ENCODE data around the gene RTN4R.
A peak's percentile ranks its signal among the peaks of the same experiment; 100 is the strongest.
"Not testable (repeated sequence)": the region's sequence is repeated elsewhere in the genome, so short reads cannot be mapped to it uniquely, and the experiment has no call there.

Gene RTN4R

DNA sequence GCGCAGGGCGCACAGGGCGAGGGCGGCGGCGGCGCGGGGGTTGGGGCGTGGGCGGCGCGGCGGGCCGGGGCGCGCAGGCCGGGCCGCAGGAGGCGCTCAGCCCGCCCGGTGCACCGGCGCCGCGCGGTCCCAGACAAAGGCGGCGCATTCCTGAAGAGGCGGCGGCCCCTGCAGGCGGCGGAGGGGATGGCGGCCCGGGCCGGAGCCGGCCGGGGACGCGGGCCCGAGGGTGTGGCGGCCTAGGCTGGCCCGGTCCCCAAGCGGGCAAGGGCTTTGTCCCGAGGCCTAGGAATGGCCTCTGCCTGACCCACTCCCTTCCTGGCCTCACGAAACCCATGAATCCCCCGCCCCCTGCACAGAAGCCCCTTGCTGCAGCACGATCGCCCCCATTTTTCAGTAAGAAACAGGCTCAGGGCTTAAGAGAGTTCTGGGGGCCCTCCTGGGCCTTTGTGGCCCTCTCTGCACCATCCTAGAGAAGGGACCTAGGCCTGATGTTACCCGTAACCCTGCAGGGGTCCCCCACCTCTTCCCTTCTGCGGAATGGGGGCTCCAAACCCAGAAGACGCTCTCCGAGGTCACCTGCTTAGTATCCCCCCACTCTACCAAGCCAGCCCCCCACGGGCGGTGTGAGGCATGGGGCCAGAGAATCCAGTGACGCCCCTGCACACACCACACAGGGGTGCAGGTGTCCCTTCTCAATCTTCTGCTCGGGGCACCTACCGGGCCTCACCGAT is at the start of gene RTN4R:
TSS of gene RTN4R (minus strand) at position 40 of the 734 bp plus-strand sequence. CDS start 226 bp downstream, outside the sequence.
- no peak within 1 kb of the TSS for H3K4me3 ChIP-seq (ENCODE audit: low read depth, low read length)
- no peaks in the 10 kb centered on the region for H3K36me3 ChIP-seq (replicated peaks)
- no peak within 1 kb of the TSS for H3K27ac ChIP-seq
- H3K27me3 ChIP-seq (replicated peaks): peaks cover 9% of the 10 kb centered on the region
- peak; percentile 52 for TF ChIP-seq CTCF (IDR thresholded peaks at IDR 0.05; ENCODE audit: low read depth, low read length, missing control alignments)
- in situ Hi-C loops (cut with HindIII; ENCODE audit: low pct_ligation_motif_present, low sequenced_read_pairs): no loop called here
- DNase-seq: no peak

GRCh38 chr22:20317402-20318042 is 49.4 kb upstream of the RTN4R start:
- TF ChIP-seq CTCF (IDR thresholded peaks at IDR 0.05; ENCODE audit: low read depth, low read length, missing control alignments): peak; percentile 69
- H3K27ac ChIP-seq; in situ Hi-C loops (cut with HindIII; ENCODE audit: low pct_ligation_motif_present, low sequenced_read_pairs); H3K27me3 ChIP-seq (replicated peaks); H3K4me3 ChIP-seq (ENCODE audit: low read depth, low read length); H3K36me3 ChIP-seq (replicated peaks): not testable (repeated sequence)
- DNase-seq: peak; percentile 43

- Histone ChIP-seq H3K27me3 (replicated peaks) (no peaks in the 10 kb centered on the region), H3K4me3 (ENCODE audit: low read depth, low read length) (no peak overlapping the region), H3K27ac (no peak overlapping the region), H3K36me3 (replicated peaks) (no peaks in the 10 kb centered on the region)
- TF ChIP-seq CTCF (IDR thresholded peaks at IDR 0.05; ENCODE audit: low read depth, low read length, missing control alignments): no peak
- in situ Hi-C loops (cut with HindIII; ENCODE audit: low pct_ligation_motif_present, low sequenced_read_pairs): no loop called here
- no peak for DNase-seq
Measured at GRCh38 chr22:20316844-20317401, 48.8 kb upstream of the RTN4R start.

- in situ Hi-C loops (cut with HindIII; ENCODE audit: low pct_ligation_motif_present, low sequenced_read_pairs): no loop called here
- DNase-seq: no peak
- H3K27me3 ChIP-seq (replicated peaks): no peaks in the 10 kb centered on the region
- H3K27ac ChIP-seq: no peak overlapping the region
- no peak overlapping the region for H3K4me3 ChIP-seq (ENCODE audit: low read depth, low read length)
- no peak for TF ChIP-seq CTCF (IDR thresholded peaks at IDR 0.05; ENCODE audit: low read depth, low read length, missing control alignments)
- H3K36me3 ChIP-seq (replicated peaks): no peaks in the 10 kb centered on the region
Measured at GRCh38 chr22:20316217-20316843, 48.2 kb upstream of the RTN4R start.

DNA sequence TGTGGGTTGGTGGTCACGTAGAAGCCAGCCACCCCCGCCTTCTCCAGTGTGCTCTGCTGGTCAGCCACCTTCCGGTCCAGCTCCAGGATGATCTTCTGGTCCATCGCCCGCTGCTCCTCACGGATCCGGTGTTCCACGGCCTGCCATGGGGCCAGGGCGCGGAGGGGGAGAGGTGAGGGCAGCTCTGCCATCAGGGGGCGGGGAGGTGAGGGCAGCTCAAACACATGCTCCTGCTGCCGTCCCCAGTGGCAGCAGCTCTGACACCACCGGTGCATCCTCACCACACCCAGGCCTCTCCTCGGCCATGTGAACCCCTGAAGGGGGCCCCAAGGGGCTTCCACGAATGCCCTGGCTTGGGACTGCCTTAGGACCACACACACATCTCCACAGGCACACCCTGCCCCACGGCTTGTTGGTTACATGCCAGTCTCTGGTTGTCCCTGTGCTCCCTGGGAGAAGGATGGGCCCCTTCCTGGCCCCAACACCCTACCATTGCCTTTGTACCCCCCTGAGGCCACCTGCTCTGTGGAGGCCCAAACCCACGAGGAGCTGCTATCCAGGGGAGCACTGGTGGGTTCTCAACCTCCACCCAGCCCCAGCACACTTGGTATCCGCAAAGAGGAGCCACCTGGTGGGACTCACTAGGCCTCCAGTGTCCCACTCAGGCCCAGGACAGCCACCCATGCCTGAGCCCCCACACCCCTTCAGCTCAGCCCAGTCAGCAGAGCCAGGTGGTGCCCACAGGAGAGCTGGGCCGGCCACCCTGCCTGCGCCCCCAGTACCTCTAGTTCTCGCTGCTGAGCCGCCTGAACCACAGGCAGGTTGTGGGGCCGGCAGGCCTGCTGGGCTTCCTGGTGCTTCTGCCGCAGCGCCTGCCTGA is 47.5 kb upstream of the RTN4R start:
- TF ChIP-seq CTCF (IDR thresholded peaks at IDR 0.05; ENCODE audit: low read depth, low read length, missing control alignments): no peak
- in situ Hi-C loops (cut with HindIII; ENCODE audit: low pct_ligation_motif_present, low sequenced_read_pairs): no loop called here
- no peak for DNase-seq
- no peak overlapping the region for H3K4me3 ChIP-seq (ENCODE audit: low read depth, low read length)
- H3K36me3 ChIP-seq (replicated peaks): no peaks in the 10 kb centered on the region
- H3K27ac ChIP-seq: no peak overlapping the region
- H3K27me3 ChIP-seq (replicated peaks): no peaks in the 10 kb centered on the region

- DNase-seq; H3K36me3 ChIP-seq (replicated peaks); H3K27me3 ChIP-seq (replicated peaks); H3K4me3 ChIP-seq (ENCODE audit: low read depth, low read length); in situ Hi-C loops (cut with HindIII; ENCODE audit: low pct_ligation_motif_present, low sequenced_read_pairs); H3K27ac ChIP-seq: not testable (repeated sequence)
Measured at GRCh38 chr22:20314741-20315336, 46.7 kb upstream of the RTN4R start.

DNA sequence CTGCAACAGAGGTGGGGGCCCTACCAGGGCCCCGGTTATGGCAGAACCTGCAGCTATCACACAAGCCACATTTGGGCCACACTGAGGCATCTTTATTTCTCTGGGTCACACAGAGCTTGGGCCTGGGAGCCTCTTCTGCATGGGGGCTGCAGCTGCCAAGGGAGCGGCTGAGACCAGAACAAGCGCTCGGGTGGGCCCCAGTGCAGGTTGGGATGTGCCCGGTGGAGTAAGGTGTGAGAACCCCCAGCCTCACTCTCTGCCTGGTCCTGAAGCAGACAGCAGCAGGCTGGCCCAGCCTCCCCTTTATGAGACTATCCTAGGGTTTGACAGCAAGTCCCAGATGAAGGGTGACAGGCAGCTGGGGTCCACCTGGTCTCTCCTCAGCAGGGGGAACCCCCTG is 46.1 kb upstream of the RTN4R start:
- H3K27me3 ChIP-seq (replicated peaks); DNase-seq; in situ Hi-C loops (cut with HindIII; ENCODE audit: low pct_ligation_motif_present, low sequenced_read_pairs); H3K27ac ChIP-seq; H3K4me3 ChIP-seq (ENCODE audit: low read depth, low read length); H3K36me3 ChIP-seq (replicated peaks): not testable (repeated sequence)
